HFF-Myc (cell line): Measurements from ENCODE around the gene CHORDC1.
"Not testable (repeated sequence)": the region's sequence is repeated elsewhere in the genome, so short reads cannot be mapped to it uniquely, and the experiment has no call there.

ENCODE experiments used
- DNase-seq: peaks from one replicate; pipeline ENCODE4 v3.0.0-alpha.2; 2011; ENCODE audit warnings: low read depth; ENCODE audit errors: extremely low read depth
- H3K4me3 ChIP-seq: replicated peaks from 2 replicates; pipeline ENCODE4 v1.5.1; 2011; ENCODE audit warnings: low read depth, mild to moderate bottlenecking, control low read depth, low read length
- TF ChIP-seq, protein P1 (sequence below): IDR thresholded peaks from 2 replicates; pipeline ENCODE4 v1.5.1; 2012; ENCODE audit warnings: mild to moderate bottlenecking, low read depth, low read length, control low read depth; ENCODE audit errors: missing control alignments

The CHORDC1 gene

DNA sequence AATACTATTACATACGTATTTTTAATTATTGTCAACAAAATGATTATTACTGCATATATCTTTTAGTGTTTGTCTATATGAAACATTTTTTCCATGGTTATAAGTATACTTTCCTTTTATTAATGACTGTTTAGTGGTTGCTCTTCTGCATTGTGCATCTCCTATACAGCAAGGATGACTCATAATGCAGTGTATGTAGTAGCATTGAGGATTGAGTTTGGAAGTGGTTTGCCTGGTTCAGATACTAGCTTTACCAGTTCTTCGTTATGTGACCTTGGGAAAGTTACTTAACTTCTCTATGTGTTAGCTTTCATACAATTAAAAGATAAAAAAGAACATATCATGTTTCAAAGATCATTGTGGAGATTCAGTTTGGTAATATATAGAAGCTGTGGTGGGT lies 44.1 kb downstream of the CHORDC1 start:
- no peak for DNase-seq
- TF ChIP-seq, protein P1, sequence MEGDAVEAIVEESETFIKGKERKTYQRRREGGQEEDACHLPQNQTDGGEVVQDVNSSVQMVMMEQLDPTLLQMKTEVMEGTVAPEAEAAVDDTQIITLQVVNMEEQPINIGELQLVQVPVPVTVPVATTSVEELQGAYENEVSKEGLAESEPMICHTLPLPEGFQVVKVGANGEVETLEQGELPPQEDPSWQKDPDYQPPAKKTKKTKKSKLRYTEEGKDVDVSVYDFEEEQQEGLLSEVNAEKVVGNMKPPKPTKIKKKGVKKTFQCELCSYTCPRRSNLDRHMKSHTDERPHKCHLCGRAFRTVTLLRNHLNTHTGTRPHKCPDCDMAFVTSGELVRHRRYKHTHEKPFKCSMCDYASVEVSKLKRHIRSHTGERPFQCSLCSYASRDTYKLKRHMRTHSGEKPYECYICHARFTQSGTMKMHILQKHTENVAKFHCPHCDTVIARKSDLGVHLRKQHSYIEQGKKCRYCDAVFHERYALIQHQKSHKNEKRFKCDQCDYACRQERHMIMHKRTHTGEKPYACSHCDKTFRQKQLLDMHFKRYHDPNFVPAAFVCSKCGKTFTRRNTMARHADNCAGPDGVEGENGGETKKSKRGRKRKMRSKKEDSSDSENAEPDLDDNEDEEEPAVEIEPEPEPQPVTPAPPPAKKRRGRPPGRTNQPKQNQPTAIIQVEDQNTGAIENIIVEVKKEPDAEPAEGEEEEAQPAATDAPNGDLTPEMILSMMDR, result no peak
- no peak overlapping the region for H3K4me3 ChIP-seq

DNA sequence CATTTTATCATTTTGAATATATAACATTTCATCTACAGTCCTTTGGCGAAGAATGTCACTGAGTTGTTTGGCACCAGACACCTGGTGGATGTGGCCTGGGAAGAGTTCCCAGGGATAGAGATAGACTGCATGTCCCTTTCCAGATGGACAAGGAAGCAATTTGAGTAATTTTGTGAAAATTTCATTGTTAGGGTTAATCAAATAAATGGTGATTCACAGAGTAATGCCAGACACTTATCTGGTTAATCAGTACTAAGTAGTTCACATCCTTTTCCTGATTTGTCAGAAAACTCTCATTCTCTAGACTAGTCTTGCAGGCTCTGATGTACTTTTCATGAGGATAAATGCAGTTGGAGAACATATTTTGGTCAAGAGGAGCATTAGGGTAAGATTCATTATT lies 46.8 kb downstream of the CHORDC1 start:
- H3K4me3 ChIP-seq, result no peak overlapping the region
- TF ChIP-seq, protein P1, result no peak
- no peak for DNase-seq

DNA sequence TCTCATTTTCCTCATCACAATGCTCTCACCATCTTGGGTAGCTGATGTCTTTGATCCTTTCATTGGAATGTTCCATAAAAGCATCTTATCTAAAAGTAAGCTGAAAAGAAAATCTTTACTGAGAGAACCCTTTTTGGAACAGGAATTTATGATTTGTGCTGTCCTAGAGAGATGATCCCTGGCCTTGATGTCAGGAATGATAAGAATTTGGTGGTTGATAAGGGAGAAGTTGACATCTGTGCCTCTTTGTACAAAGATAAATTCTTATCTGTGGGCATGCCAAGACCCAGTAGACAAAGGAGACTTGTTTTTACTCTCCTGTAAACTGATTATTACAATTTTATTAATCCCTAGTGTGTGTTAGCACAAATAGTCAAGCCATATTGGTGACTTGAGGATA lies 51.5 kb downstream of the CHORDC1 start:
- TF ChIP-seq, protein P1, result no peak
- H3K4me3 ChIP-seq, result no peak overlapping the region
- DNase-seq, result no peak

DNA sequence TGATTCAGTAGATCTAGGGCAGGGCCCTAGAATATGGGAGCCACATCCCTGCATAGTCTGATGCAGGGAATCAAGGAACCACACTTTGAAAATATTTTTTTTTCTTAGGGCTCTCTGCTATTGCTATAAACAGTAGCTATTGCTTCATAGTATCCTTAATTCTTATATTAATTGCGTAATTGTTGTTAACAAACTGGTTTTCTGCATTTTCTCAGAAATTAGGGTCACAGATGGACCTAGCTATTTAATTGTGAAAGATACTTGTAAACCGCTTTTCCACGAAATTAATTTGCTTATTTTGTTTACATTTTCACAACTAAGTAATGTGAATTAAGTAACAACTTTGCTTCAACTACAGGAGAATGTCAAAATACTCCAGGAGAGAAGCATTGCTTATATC lies 54.3 kb downstream of the CHORDC1 start:
- H3K4me3 ChIP-seq, result no peak overlapping the region
- DNase-seq, result no peak
- TF ChIP-seq, protein P1, result no peak

DNA sequence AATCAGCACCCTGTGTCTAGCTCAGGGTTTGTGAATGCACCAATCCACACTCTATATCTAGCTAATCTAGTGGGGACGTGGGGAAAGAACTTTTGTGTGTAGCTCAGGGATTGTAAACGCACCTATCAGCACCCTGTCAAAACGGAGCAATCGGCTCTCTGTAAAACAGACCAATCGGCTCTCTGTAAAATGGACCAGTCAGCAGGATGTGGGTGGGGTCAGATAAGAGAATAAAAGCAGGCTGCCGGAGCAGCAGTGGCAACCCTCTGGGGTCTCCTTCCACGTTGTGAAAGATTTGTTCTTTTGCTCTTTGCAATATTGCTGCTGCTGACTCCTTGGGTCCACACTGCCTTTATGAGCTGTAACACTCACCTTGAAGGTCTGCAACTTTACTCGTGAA lies 55.1 kb downstream of the CHORDC1 start:
- DNase-seq, H3K4me3 ChIP-seq: not testable (repeated sequence)

DNA sequence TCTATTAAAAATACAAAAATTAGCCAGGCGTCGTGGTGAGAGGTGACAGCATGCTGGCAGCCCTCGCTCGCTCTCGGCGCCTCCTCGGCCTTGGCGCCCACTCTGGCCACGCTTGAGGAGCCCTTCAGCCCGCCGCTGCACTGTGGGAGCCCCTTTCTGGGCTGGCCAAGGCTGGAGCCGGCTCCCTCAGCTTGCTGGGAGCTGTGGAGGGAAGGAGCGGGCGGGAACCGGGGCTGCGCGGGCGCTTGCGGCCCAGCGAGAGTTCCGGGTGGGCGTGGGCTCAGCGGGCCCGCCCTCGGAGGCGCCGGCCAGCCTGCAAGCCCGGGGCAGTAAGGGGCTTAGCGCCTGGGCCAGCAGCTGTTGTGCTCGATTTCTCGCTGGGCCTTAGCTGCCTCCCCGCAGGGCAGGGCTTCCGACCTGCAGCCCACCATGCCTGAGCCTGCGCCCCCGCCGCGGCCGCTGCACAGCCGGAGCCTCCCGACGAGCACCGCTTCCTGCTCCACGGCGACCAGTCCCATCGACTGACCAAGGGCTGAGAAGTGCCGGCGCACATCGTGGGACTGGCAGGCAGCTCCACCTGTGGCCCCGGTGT lies 55.8 kb downstream of the CHORDC1 start:
- not testable (repeated sequence) for H3K4me3 ChIP-seq, DNase-seq
